ENCODE measurements around the gene TMEM208. TPM values are rescaled to one million over a fixed set of nuclear protein-coding genes. Genes with fewer than 3 reads are reported as not detected.

TMEM208 gene
- total and polyA plus RNA-seq, 4 experiments from 2014 or later: 35.5 to 99.1 (median 60.0) TPM

DNA sequence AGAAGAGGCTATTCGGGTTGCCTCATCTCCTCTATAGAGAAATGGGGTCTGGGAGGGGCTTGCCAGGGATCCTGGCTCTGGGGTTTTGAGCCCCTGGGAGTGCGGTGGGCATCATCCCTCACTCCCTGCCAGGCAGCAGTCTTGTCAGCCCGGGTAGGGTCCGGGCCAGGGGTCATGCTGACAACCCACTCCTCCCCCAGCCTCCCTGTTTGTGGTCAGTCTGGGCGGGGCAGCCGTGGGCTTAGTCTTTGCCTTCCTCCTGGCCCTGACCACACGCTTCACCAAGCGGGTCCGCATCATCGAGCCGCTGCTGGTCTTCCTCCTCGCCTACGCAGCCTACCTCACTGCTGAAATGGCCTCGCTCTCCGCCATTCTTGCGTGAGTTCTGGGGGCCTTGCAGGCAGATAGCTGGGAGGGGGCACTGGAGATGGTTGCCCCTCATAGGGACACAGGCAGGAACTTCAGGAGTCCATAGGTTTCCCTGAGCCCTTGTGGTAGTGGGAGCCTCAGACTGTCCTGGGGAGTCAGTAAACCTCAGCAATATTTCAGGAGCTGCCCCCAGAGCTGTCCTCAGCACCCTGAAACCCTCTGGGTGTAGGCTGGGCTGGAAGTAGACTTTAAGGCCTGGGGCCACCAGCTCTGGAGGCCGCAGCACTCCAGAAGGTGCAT is 28.8 kb downstream of the TMEM208 start:
- ChIA-PET POLR2A (ENCODE audit: partially characterized antibody) (no interaction called here), CTCF (ENCODE audit: partially characterized antibody) (no interaction called here)
- H3K4me3 Mint-ChIP-seq: no peak overlapping the region
- no peaks in the 10 kb centered on the region for H3K36me3 Mint-ChIP-seq
- Histone ChIP-seq H3K27ac (ENCODE audit: low read depth, low read length) (no peak overlapping the region), H3K9me3 (ENCODE audit: control insufficient read depth in 1 of 2, low read length in 2 of 2) (no peaks in the 10 kb centered on the region), H3K4me1 (ENCODE audit: insufficient read depth, low read length) (no peaks in the 10 kb centered on the region), H3K36me3 (ENCODE audit: insufficient read depth, low read length) (no peaks in the 10 kb centered on the region), H3K27me3 (ENCODE audit: insufficient read depth, low read length) (no peaks in the 10 kb centered on the region), H3K4me3 (ENCODE audit: low read length in 2 of 2) (no peak overlapping the region)
- no peaks in the 10 kb centered on the region for H3K4me1 Mint-ChIP-seq
- intact Hi-C loops (cut with micrococcal nuclease): no loop called here
- H3K27ac Mint-ChIP-seq: no peak overlapping the region
- DNase-seq: no peak
- H3K9me3 Mint-ChIP-seq: no peaks in the 10 kb centered on the region
- H3K27me3 Mint-ChIP-seq: peaks cover 4 to 8% of the 10 kb centered on the region in 2 donors

DNA sequence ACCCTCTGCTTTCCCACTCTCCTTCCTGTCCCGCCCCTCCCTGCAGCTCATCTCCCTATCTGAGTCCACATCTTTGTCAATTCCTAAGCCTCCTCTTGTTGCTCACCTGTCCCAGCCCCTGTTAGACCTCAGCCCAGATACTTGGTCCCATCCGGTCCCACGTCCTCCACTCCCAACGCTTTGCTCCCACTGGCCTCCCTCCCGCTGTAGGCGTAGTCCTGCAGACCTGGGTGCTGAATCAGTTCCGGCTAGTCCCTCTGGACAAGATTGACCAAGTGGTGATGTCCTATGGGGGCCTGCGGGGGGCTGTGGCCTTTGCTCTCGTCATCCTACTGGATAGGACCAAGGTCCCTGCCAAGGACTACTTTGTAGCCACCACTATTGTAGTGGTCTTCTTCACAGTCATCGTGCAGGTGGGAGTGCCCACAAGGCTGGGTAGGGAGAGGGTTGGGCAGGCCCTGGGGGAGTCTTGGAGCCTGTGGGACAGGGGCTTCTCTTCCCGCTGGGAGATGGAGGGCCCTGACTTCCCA is 29.8 kb downstream of the TMEM208 start:
- Histone ChIP-seq H3K4me3 (ENCODE audit: low read length in 2 of 2) (no peak overlapping the region), H3K27me3 (ENCODE audit: insufficient read depth, low read length) (no peaks in the 10 kb centered on the region), H3K4me1 (ENCODE audit: insufficient read depth, low read length) (no peaks in the 10 kb centered on the region), H3K9me3 (ENCODE audit: control insufficient read depth in 1 of 2, low read length in 2 of 2) (no peaks in the 10 kb centered on the region), H3K27ac (ENCODE audit: low read depth, low read length) (no peak overlapping the region), H3K36me3 (ENCODE audit: insufficient read depth, low read length) (no peaks in the 10 kb centered on the region)
- ChIA-PET POLR2A (ENCODE audit: partially characterized antibody) (no interaction called here), CTCF (ENCODE audit: partially characterized antibody) (no interaction called here)
- intact Hi-C loops (cut with micrococcal nuclease): no loop called here
- Mint-ChIP-seq H3K4me3 (no peak overlapping the region), H3K36me3 (no peaks in the 10 kb centered on the region), H3K27ac (no peak overlapping the region), H3K27me3 (peaks cover 6 to 8% of the 10 kb centered on the region in 2 donors), H3K4me1 (no peaks in the 10 kb centered on the region), H3K9me3 (no peaks in the 10 kb centered on the region)
- DNase-seq: no peak

DNA sequence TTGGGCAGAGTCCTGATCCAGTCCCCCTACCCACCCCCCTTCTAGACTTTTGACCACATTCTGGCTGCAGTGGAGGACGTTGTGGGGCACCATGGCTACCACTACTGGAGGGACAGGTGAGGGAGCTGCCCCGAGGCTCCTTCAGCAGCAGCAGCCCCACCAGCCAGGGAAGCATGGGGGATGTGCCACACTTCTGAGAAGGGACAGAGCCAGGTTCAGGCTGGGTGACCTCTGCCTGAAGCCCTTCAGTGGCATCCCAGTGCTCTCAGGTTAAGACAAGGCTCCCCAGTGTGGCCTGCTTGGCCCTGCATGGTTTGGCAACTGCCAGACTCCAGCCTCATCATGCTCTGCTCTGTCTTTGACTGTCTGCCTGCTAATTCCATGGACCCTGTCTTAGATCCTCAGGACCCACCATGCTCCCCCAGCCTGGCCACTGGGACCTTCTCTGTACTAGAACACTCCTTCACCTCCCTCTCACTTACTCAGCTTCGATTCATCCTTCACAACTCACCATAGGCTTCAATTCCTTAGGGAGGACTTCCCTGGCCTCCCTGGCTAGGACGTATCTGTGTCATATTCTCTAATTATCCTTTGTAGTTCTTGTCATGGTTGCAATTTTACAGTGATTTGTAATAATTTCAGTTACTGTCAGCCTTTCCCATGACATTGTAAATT is 30.7 kb downstream of the TMEM208 start:
- no peak overlapping the region for H3K27ac ChIP-seq (ENCODE audit: low read depth, low read length)
- intact Hi-C loops (cut with micrococcal nuclease): no loop called here
- Mint-ChIP-seq H3K4me3 (no peak overlapping the region), H3K27ac (peak overlapping the region in 2 of 7 donors; percentile 1 to 24), H3K4me1 (no peaks in the 10 kb centered on the region), H3K36me3 (no peaks in the 10 kb centered on the region), H3K27me3 (peaks cover 7 to 9% of the 10 kb centered on the region in 2 donors), H3K9me3 (no peaks in the 10 kb centered on the region)
- no peaks in the 10 kb centered on the region for H3K9me3 ChIP-seq (ENCODE audit: control insufficient read depth in 1 of 2, low read length in 2 of 2)
- H3K27me3 ChIP-seq (ENCODE audit: insufficient read depth, low read length): no peaks in the 10 kb centered on the region
- no peak for DNase-seq
- H3K4me3 ChIP-seq (ENCODE audit: low read length in 2 of 2): no peak overlapping the region
- POLR2A ChIA-PET (ENCODE audit: partially characterized antibody): no interaction called here
- no peaks in the 10 kb centered on the region for H3K36me3 ChIP-seq (ENCODE audit: insufficient read depth, low read length)
- no peaks in the 10 kb centered on the region for H3K4me1 ChIP-seq (ENCODE audit: insufficient read depth, low read length)
- CTCF ChIA-PET (ENCODE audit: partially characterized antibody): no interaction called here

DNA sequence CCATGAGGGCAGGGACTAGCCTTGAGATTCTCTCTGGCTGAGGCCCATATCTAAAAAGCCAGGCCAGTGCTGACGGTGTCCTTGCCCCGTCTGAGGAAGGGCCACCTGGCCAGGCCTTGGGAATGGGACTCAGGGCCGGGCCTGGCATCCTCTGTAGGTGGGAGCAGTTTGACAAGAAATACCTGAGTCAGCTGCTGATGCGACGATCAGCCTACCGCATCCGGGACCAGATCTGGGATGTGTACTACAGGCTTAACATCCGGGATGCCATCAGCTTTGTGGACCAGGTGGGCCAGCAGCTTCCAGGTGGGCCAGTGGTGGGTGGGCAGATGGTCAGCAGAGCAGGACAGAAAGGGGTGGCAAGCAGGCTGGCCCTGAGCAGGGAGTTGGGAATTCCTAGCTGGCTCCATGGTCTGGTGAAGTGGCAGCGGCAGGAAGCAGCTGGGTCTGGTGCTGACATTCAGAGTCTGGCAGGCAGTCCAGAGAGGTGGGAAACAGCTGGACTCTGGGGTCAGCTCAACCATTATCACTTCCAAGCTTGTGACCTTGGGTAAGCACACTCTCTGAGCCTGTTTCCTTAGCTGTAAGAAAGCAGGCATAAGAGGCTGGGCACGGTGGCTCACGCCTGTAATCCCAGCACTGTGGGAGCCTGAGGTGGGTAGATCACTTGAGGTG is 31.4 kb downstream of the TMEM208 start:
- H3K4me3 Mint-ChIP-seq: no peak overlapping the region
- Histone ChIP-seq H3K4me1 (ENCODE audit: insufficient read depth, low read length) (no peaks in the 10 kb centered on the region), H3K4me3 (ENCODE audit: low read length in 2 of 2) (no peak overlapping the region), H3K36me3 (ENCODE audit: insufficient read depth, low read length) (no peaks in the 10 kb centered on the region), H3K27me3 (ENCODE audit: insufficient read depth, low read length) (no peaks in the 10 kb centered on the region), H3K9me3 (ENCODE audit: control insufficient read depth in 1 of 2, low read length in 2 of 2) (no peaks in the 10 kb centered on the region), H3K27ac (ENCODE audit: low read depth, low read length) (no peak overlapping the region)
- no peak for DNase-seq
- H3K4me1 Mint-ChIP-seq: no peaks in the 10 kb centered on the region
- CTCF ChIA-PET (ENCODE audit: partially characterized antibody): no interaction called here
- peaks cover 8 to 14% of the 10 kb centered on the region in 2 donors for H3K27me3 Mint-ChIP-seq
- no peaks in the 10 kb centered on the region for H3K36me3 Mint-ChIP-seq
- H3K27ac Mint-ChIP-seq: no peak overlapping the region
- intact Hi-C loops (cut with micrococcal nuclease): no loop called here
- no peaks in the 10 kb centered on the region for H3K9me3 Mint-ChIP-seq
- POLR2A ChIA-PET (ENCODE audit: partially characterized antibody): no interaction called here

DNA sequence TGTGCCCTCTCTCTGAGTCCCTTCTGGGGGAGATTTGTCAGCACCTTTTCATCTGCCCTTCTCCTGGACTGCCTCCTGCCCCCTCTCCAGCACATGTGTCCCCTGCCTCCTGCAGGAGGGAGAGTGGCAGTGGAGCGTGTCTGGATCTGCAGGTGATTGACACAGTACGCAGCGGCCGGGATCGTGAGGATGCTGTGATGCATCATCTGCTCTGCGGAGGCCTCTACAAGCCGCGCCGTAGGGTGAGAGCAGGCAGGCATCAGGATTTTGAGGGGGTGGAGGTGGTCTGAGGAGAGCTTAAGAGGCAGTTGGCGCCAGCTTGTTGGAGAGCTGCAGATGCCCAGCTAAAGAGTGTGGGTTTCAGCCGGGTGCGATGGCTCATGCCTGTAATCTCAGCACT is 32.8 kb downstream of the TMEM208 start:
- H3K36me3 ChIP-seq (ENCODE audit: insufficient read depth, low read length): no peaks in the 10 kb centered on the region
- no peaks in the 10 kb centered on the region for H3K27me3 ChIP-seq (ENCODE audit: insufficient read depth, low read length)
- Mint-ChIP-seq H3K4me3 (no peak overlapping the region), H3K36me3 (no peaks in the 10 kb centered on the region), H3K4me1 (no peaks in the 10 kb centered on the region), H3K9me3 (no peaks in the 10 kb centered on the region), H3K27ac (no peak overlapping the region), H3K27me3 (peaks cover 13 to 15% of the 10 kb centered on the region in 2 donors)
- H3K27ac ChIP-seq (ENCODE audit: low read depth, low read length): no peak overlapping the region
- no peak for DNase-seq
- intact Hi-C loops (cut with micrococcal nuclease): no loop called here
- H3K9me3 ChIP-seq (ENCODE audit: control insufficient read depth in 1 of 2, low read length in 2 of 2): no peaks in the 10 kb centered on the region
- ChIA-PET CTCF (ENCODE audit: partially characterized antibody) (interaction anchor here (0.7 kb wide), 1 partner anchor 12 kb away, joined by 4 read pairs; no protein-coding TSS in a partner anchor), POLR2A (ENCODE audit: partially characterized antibody) (interaction anchor here (1.4 kb wide), 1 partner anchor 12 kb away, joined by 3 read pairs; no protein-coding TSS in a partner anchor)
- no peaks in the 10 kb centered on the region for H3K4me1 ChIP-seq (ENCODE audit: insufficient read depth, low read length)
- H3K4me3 ChIP-seq (ENCODE audit: low read length in 2 of 2): no peak overlapping the region

DNA sequence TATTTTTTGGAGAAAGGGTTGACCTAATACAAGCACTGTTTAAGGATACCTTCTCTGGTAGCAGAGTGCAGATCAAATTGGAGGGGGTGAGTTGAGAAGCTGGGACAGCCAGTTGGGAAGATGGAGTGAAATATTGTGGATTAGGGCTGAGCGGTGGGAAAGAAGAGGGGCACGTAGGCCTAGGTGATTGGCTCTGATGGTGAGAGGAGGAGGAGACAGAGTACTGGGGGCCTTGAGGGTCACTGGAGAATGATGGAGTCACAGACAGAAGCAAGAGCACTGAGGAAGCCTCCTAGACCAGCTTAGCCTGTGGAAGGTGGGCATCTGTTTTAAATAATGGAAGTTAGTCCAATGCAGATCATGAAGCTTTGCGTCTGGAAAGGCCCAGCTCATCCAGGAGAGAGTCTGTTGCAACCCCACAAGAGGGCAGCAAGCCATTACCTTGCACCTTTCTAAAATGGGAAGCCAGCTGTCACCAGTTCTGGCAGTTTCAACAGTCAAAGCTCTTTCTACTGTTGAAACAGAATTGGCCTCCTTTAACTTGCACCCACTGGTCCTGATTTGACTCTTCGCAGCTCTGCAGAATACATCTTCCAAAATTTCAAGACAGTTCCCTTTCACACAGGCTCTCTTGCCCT is 33.6 kb downstream of the TMEM208 start:
- peak overlapping the region in 1 of 7 donors; percentile 5 for H3K27ac Mint-ChIP-seq
- no peaks in the 10 kb centered on the region for H3K36me3 Mint-ChIP-seq
- no peak for DNase-seq
- no peaks in the 10 kb centered on the region for H3K36me3 ChIP-seq (ENCODE audit: insufficient read depth, low read length)
- no peaks in the 10 kb centered on the region for H3K27me3 ChIP-seq (ENCODE audit: insufficient read depth, low read length)
- H3K27ac ChIP-seq (ENCODE audit: low read depth, low read length): no peak overlapping the region
- no peaks in the 10 kb centered on the region for H3K4me1 ChIP-seq (ENCODE audit: insufficient read depth, low read length)
- H3K4me1 Mint-ChIP-seq: no peaks in the 10 kb centered on the region
- H3K4me3 Mint-ChIP-seq: no peak overlapping the region
- no peak overlapping the region for H3K4me3 ChIP-seq (ENCODE audit: low read length in 2 of 2)
- H3K27me3 Mint-ChIP-seq: peaks cover 13 to 15% of the 10 kb centered on the region in 2 donors
- H3K9me3 ChIP-seq (ENCODE audit: control insufficient read depth in 1 of 2, low read length in 2 of 2): no peaks in the 10 kb centered on the region
- CTCF ChIA-PET (ENCODE audit: partially characterized antibody): interaction anchor here (0.6 to 1.1 kb wide), 6 partner anchors 12 to 180 kb away, joined by 3 to 4 read pairs (median 3); partner anchors contain the start of genes SLC9A5 and ZDHHC1
- H3K9me3 Mint-ChIP-seq: no peaks in the 10 kb centered on the region
- intact Hi-C loops (cut with micrococcal nuclease): no loop called here
- POLR2A ChIA-PET (ENCODE audit: partially characterized antibody): interaction anchor here (1.0 to 1.4 kb wide), 2 partner anchors 13 to 33 kb away, joined by 3 to 4 read pairs; partner anchors contain the start of gene TMEM208

DNA sequence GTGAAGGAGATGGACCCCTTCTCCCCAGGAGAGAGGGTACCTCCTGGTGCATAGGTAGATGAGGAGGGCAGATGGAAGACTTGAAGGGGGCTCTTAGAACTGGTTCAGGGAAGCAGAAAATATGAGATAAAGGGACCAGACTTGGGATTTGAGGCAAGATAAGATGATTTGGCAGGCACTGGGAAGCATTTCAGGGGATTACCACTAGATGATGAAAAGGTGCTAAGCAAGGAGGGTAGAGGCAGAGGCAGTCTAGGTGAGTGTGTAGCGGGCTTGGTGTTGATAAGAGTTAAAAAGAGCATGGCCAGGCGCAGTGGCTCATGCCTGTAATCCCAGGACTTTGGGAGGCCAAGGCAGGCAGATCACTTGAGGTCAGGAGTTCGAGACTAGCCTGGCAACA is 36.3 kb downstream of the TMEM208 start:
- ChIA-PET CTCF (ENCODE audit: partially characterized antibody) (no interaction called here), POLR2A (ENCODE audit: partially characterized antibody) (no interaction called here)
- Mint-ChIP-seq H3K36me3 (no peaks in the 10 kb centered on the region), H3K4me3 (no peak overlapping the region), H3K27ac (peak overlapping the region in 1 of 7 donors; percentile 54), H3K9me3 (no peaks in the 10 kb centered on the region), H3K4me1 (no peaks in the 10 kb centered on the region), H3K27me3 (peaks cover 11 to 13% of the 10 kb centered on the region in 2 donors)
- H3K27ac ChIP-seq (ENCODE audit: low read depth, low read length): no peak overlapping the region
- H3K4me3 ChIP-seq (ENCODE audit: low read length in 2 of 2): no peak overlapping the region
- intact Hi-C loops (cut with micrococcal nuclease): no loop called here
- H3K4me1 ChIP-seq (ENCODE audit: insufficient read depth, low read length): no peaks in the 10 kb centered on the region
- no peaks in the 10 kb centered on the region for H3K27me3 ChIP-seq (ENCODE audit: insufficient read depth, low read length)
- no peaks in the 10 kb centered on the region for H3K36me3 ChIP-seq (ENCODE audit: insufficient read depth, low read length)
- H3K9me3 ChIP-seq (ENCODE audit: control insufficient read depth in 1 of 2, low read length in 2 of 2): no peaks in the 10 kb centered on the region
- no peak for DNase-seq

Measured in CD4-positive, alpha-beta memory T cell (primary cell).